GM18507 (cell line): ENCODE results near the gene OTOP3.
A peak's percentile ranks its signal among the peaks of the same experiment; 100 is the strongest.

ENCODE experiments used
- DNase-seq: peaks from one replicate; pipeline ENCODE4 v3.0.0; 2011; ENCODE audit warnings: low read depth; ENCODE audit not compliant: insufficient read length; ENCODE audit errors: extremely low spot score
- FAIRE-seq: peaks from 2 replicates; lab custom pipeline; 2011; peaks lifted over from hg19 to GRCh38; lab: Jason Lieb, UNC

OTOP3 gene

GRCh38 chr17:74937064-74938051, 1.7 kb downstream of the OTOP3 start:
- DNase-seq (no peak), FAIRE-seq (no peak)

GRCh38 chr17:74938194-74938950, 2.7 kb downstream of the OTOP3 start:
- FAIRE-seq (no peak), DNase-seq (no peak)

GRCh38 chr17:74939534-74939933, 3.8 kb downstream of the OTOP3 start:
- no peak for FAIRE-seq
- no peak for DNase-seq

- FAIRE-seq (no peak), DNase-seq (no peak)
Observed at GRCh38 chr17:74941128-74941725, 5.5 kb downstream of the OTOP3 start.

GRCh38 chr17:74943808-74944522, 8.3 kb downstream of the OTOP3 start:
- DNase-seq (no peak), FAIRE-seq (no peak)

GRCh38 chr17:74945543-74945942, 9.8 kb downstream of the OTOP3 start:
- peak; percentile 88 for FAIRE-seq

GRCh38 chr17:74946641-74947040, 10.9 kb downstream of the OTOP3 start:
- FAIRE-seq: no peak

More at GRCh38 chr17:74945543-74945942, 9.8 kb downstream of the OTOP3 start:
- DNase-seq: peak; percentile 40

GRCh38 chr17:74947041-74947754, 11.5 kb downstream of the OTOP3 start:
- no peak for FAIRE-seq
- DNase-seq: no peak

More at GRCh38 chr17:74946641-74947040, 10.9 kb downstream of the OTOP3 start:
- no peak for DNase-seq

GRCh38 chr17:74949455-74950115, 13.9 kb downstream of the OTOP3 start:
- FAIRE-seq (no peak), DNase-seq (no peak)

GRCh38 chr17:74950207-74950606, 14.5 kb downstream of the OTOP3 start:
- FAIRE-seq (no peak), DNase-seq (no peak)

- FAIRE-seq: no peak
Observed at GRCh38 chr17:74951065-74951464, 15.4 kb downstream of the OTOP3 start.

GRCh38 chr17:74951680-74952421, 16.2 kb downstream of the OTOP3 start:
- FAIRE-seq: no peak
- DNase-seq: no peak

More at GRCh38 chr17:74951065-74951464, 15.4 kb downstream of the OTOP3 start:
- DNase-seq: no peak

- DNase-seq (no peak), FAIRE-seq (no peak)
Observed at GRCh38 chr17:74952431-74953133, 16.9 kb downstream of the OTOP3 start.

- no peak for FAIRE-seq
- no peak for DNase-seq
Observed at GRCh38 chr17:74953134-74953687, 17.5 kb downstream of the OTOP3 start.

GRCh38 chr17:74954115-74954514, 18.4 kb downstream of the OTOP3 start:
- no peak for DNase-seq
- no peak for FAIRE-seq

- DNase-seq: no peak
- FAIRE-seq: no peak
Observed at GRCh38 chr17:74954665-74955421, 19.1 kb downstream of the OTOP3 start.
